Keratinocyte (primary cell): ENCODE measurements around the gene SEC63. TPM values are rescaled to one million over a fixed set of nuclear protein-coding genes. Genes with fewer than 3 reads are reported as not detected.

Source experiments
- DNase-seq: peaks from one replicate; pipeline ENCODE4 v3.0.0-alpha.2; 2011; ENCODE audit warnings: low read depth, missing footprints, low spot score
- FAIRE-seq: peaks from 2 replicates; lab custom pipeline; 2011; peaks lifted over from hg19 to GRCh38; lab: Jason Lieb, UNC
- H2AFZ ChIP-seq: 2 replicates; pipeline ENCODE4 v1.6.0; 2012; ENCODE audit warnings: low read length, control low read depth, inconsistent platforms; ENCODE audit not compliant: control insufficient read depth
- H3K27ac ChIP-seq: 2 replicates; pipeline ENCODE4 v1.5.1; 2011; ENCODE audit warnings: low read length; ENCODE audit not compliant: control insufficient read depth, insufficient read depth
- H3K27me3 ChIP-seq: 3 replicates; pipeline ENCODE4 v1.6.0; 2011; ENCODE audit warnings: low read length; ENCODE audit not compliant: control insufficient read depth, insufficient read depth; ENCODE audit errors: extremely low read depth
- H3K36me3 ChIP-seq, 2 experiments: 2 replicates in 1 of 2; 3 replicates in 1 of 2; pipeline ENCODE4 v1.5.1; 2011; ENCODE audit warnings: low read length in 2 of 2, mild to moderate bottlenecking in 1 of 2; ENCODE audit not compliant: control insufficient read depth in 2 of 2, insufficient read depth in 2 of 2; ENCODE audit errors: extremely low read depth in 1 of 2
- H3K4me1 ChIP-seq: 3 replicates; pipeline ENCODE4 v1.5.1; 2011; ENCODE audit warnings: low read length; ENCODE audit not compliant: control insufficient read depth, insufficient read depth; ENCODE audit errors: extremely low read depth
- H3K4me2 ChIP-seq: 3 replicates; pipeline ENCODE4 v1.6.0; 2011; ENCODE audit warnings: low read depth, low read length; ENCODE audit not compliant: control insufficient read depth, insufficient read depth; ENCODE audit errors: extremely low read depth
- H3K4me3 ChIP-seq, 3 experiments: fragments of 200-600 bp in 1 of 3; sonication (generic) in 1 of 3; 2 replicates in 2 of 3; 3 replicates in 1 of 3; pipeline ENCODE4 v1.5.1; 2011 to 2016; ENCODE audit warnings: low read length in 3 of 3, mild to moderate bottlenecking in 3 of 3, control low read depth in 2 of 3, inconsistent platforms in 1 of 3, low read depth in 1 of 3, mixed read lengths in 1 of 3, mixed run types in 1 of 3, moderate library complexity in 1 of 3; ENCODE audit not compliant: control insufficient read depth in 2 of 3, insufficient read depth in 2 of 3; ENCODE audit errors: extremely low read depth in 1 of 3
- H3K79me2 ChIP-seq: 2 replicates; pipeline ENCODE4 v1.6.0; 2012; ENCODE audit warnings: low read length; ENCODE audit not compliant: control insufficient read depth, insufficient read depth
- H3K9ac ChIP-seq: 3 replicates; pipeline ENCODE4 v1.6.0; 2011; ENCODE audit warnings: low read length; ENCODE audit not compliant: control insufficient read depth, insufficient read depth; ENCODE audit errors: extremely low read depth
- H3K9me1 ChIP-seq: 3 replicates; pipeline ENCODE4 v1.6.0; 2011; ENCODE audit warnings: low read length; ENCODE audit not compliant: control insufficient read depth, insufficient read depth; ENCODE audit errors: extremely low read depth
- H3K9me3 ChIP-seq: 2 replicates; pipeline ENCODE4 v1.5.1; 2012; ENCODE audit warnings: low read depth, low read length; ENCODE audit not compliant: control insufficient read depth
- H4K20me1 ChIP-seq: 3 replicates; pipeline ENCODE4 v1.6.0; 2011; ENCODE audit warnings: low read length; ENCODE audit not compliant: control insufficient read depth, insufficient read depth; ENCODE audit errors: extremely low read depth
- EZH2 ChIP-seq: IDR thresholded peaks from one replicate; pipeline ENCODE4 v1.6.1; 2012; ENCODE audit warnings: inconsistent platforms, mild to moderate bottlenecking, low read length, moderate library complexity
- dilution Hi-C: fragments of 300-500 bp; cut with MboI; formaldehyde crosslinking; loops from one replicate; pipeline ENCODE4 v1.7.0; 2020; ENCODE audit warnings: low sequenced_read_pairs; ENCODE audit not compliant: extremely low pct_ligation_motif_present
- polyA plus RNA-seq, 5 experiments: library from polyadenylated mRNA; depleted of rRNA in 3 of 5; stranded (reverse) in 3 of 5; stranded (forward) in 1 of 5; unstranded in 1 of 5; fragments of >200 nt; gene quantifications; 1 replicate in 1 of 5; 2 replicates in 3 of 5; 3 replicates in 1 of 5; pipeline versions ENCODE4 v1.2.1 to v1.2.3, GENCODE V29; 2011 to 2012; ENCODE audit warnings: missing spikeins in 2 of 5, low read depth in 1 of 5, low replicate concordance in 1 of 5
- TF ChIP-seq, protein P1 (sequence below), 3 experiments: IDR thresholded peaks in 1 of 3; conservative IDR thresholded peaks in 1 of 3; optimal IDR thresholded peaks in 1 of 3; 2 replicates in 2 of 3; 3 replicates in 1 of 3; pipeline versions ENCODE3 to v1.5.1; 2011; ENCODE audit warnings: low read length in 3 of 3, mild to moderate bottlenecking in 3 of 3, moderate library complexity in 2 of 3, control low read depth in 1 of 3, inconsistent platforms in 1 of 3; ENCODE audit not compliant: insufficient read depth in 2 of 3; ENCODE audit errors: extremely low read depth in 1 of 3

The SEC63 gene
- polyA plus RNA-seq, 1 donor (not counting 4 experiments of a cell fraction or from before 2014, with no cell fraction given) = 91.4 TPM

DNA sequence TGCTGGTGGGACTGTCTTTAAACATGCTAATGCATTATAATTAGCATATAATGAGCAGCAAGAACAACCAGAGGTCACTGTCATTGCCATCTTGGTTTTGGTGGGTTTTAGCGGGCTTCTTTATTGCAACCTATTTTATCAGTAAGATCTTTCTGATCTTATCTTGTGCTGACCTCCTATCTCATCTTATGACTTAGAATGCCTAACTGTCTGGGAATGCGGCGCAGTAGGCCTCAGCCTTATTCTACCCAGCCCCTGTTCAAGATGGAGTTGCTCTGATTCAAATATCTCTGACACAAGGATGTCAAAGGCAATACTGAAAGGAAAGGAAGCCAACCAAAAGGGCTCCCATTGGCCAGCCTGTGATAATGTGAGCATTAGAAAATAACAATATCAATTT, 29.8 kb upstream of the SEC63 start:
- Histone ChIP-seq H2AFZ (no peak overlapping the region), H3K4me2 (no peak overlapping the region), H3K4me1 (peaks cover 26% of the 10 kb centered on the region), H3K9me3 (no peaks in the 10 kb centered on the region), H3K27ac (no peak overlapping the region), H3K9me1 (no peaks in the 10 kb centered on the region), H3K36me3 (no peaks in the 10 kb centered on the region), H3K79me2 (no peaks in the 10 kb centered on the region), H3K9ac (no peak overlapping the region), H3K4me3 (no peak overlapping the region), H4K20me1 (no peaks in the 10 kb centered on the region), H3K27me3 (no peaks in the 10 kb centered on the region)
- no peak for FAIRE-seq
- TF ChIP-seq, protein P1, sequence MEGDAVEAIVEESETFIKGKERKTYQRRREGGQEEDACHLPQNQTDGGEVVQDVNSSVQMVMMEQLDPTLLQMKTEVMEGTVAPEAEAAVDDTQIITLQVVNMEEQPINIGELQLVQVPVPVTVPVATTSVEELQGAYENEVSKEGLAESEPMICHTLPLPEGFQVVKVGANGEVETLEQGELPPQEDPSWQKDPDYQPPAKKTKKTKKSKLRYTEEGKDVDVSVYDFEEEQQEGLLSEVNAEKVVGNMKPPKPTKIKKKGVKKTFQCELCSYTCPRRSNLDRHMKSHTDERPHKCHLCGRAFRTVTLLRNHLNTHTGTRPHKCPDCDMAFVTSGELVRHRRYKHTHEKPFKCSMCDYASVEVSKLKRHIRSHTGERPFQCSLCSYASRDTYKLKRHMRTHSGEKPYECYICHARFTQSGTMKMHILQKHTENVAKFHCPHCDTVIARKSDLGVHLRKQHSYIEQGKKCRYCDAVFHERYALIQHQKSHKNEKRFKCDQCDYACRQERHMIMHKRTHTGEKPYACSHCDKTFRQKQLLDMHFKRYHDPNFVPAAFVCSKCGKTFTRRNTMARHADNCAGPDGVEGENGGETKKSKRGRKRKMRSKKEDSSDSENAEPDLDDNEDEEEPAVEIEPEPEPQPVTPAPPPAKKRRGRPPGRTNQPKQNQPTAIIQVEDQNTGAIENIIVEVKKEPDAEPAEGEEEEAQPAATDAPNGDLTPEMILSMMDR (optimal IDR thresholded peaks at IDR 0.05 in 1 of 3, IDR thresholded peaks at IDR 0.05 in 1 of 3, conservative IDR thresholded peaks at IDR 0.05 in 1 of 3; ENCODE audit: extremely low read depth in 1 of 3, insufficient read depth in 2 of 3, low read length in 3 of 3) = no peak
- TF ChIP-seq EZH2 = no peak
- dilution Hi-C loops = no loop called here
- no peak for DNase-seq

DNA sequence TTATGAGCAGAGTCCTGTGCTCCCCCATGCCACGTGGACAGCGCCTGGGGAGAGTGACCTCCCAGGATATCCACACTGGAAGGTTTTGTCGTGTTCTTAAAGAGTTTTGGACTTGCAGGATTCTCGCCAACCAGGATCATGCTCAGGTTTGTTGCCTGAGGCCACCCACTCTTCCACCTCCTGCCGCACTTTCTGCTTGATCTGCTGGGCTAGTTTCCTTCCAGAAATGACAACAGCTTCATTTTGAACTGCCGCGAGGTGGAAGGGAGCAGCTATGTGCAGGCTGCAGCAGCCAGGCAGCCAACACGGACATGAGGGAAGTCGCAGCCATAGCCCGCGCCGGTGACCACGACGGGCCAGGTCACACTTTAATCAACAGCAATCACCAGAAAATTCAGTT, 27.7 kb upstream of the SEC63 start:
- FAIRE-seq (no peak), DNase-seq (no peak)
- H3K9ac ChIP-seq = no peak overlapping the region
- TF ChIP-seq, protein P1 (optimal IDR thresholded peaks at IDR 0.05 in 1 of 3, IDR thresholded peaks at IDR 0.05 in 1 of 3, conservative IDR thresholded peaks at IDR 0.05 in 1 of 3; ENCODE audit: extremely low read depth in 1 of 3, insufficient read depth in 2 of 3, low read length in 3 of 3) = no peak
- TF ChIP-seq EZH2 = no peak
- no peak overlapping the region for H3K4me3 ChIP-seq
- no peaks in the 10 kb centered on the region for H3K79me2 ChIP-seq
- H3K4me1 ChIP-seq = peaks cover 7% of the 10 kb centered on the region
- no peaks in the 10 kb centered on the region for H3K9me1 ChIP-seq
- no peaks in the 10 kb centered on the region for H4K20me1 ChIP-seq
- no peak overlapping the region for H3K4me2 ChIP-seq
- dilution Hi-C loops = no loop called here
- H3K36me3 ChIP-seq = no peaks in the 10 kb centered on the region
- H3K27ac ChIP-seq = no peak overlapping the region
- peak overlapping the region; percentile 1 for H2AFZ ChIP-seq
- H3K9me3 ChIP-seq = no peaks in the 10 kb centered on the region
- H3K27me3 ChIP-seq = no peaks in the 10 kb centered on the region
